Measurements from ENCODE around the gene TRIM42. TPM values are rescaled to one million over a fixed set of nuclear protein-coding genes. Genes with fewer than 3 reads are reported as not detected.

Gene TRIM42
- total and polyA plus RNA-seq, 9 of the 15 experiments (the other 6 are each of a cell fraction or from before 2014, with no cell fraction given) = not detected

DNA sequence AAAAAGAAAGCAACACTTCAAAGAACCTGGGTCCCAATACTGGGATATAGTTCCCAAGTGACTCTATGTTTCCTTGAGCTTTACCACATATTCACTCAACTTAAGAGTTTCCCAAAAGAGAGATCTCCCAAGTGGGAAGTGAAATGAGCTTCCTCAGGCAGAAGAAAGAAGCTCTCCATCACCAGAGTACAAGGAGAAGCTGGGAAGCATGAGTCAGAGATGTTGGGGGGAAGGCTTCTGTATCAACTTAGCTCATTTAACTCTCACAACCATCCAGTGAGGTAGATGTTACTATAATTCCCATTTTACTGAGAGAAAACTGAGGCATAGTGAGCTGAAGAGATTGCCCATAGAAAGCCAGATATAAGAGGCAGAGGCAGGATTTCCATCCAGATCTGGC is 47.0 kb upstream of the TRIM42 start:
- Histone ChIP-seq H3K36me3 (ENCODE audit: control insufficient read depth, insufficient read depth, low read length) (no peaks in the 10 kb centered on the region), H3K4me2 (ENCODE audit: insufficient read depth, low read length) (no peak overlapping the region), H3K27me3 (ENCODE audit: control insufficient read depth in 2 of 2, insufficient read depth in 2 of 2, low read length in 2 of 2) (no peaks in the 10 kb centered on the region), H3K4me1 (replicated peaks in 1 of 2; ENCODE audit: control insufficient read depth in 2 of 2, insufficient read depth in 2 of 2, low read length in 2 of 2) (no peaks in the 10 kb centered on the region), H3K9me1 (ENCODE audit: control insufficient read depth, insufficient read depth, low read length) (no peaks in the 10 kb centered on the region), H3K79me2 (ENCODE audit: control insufficient read depth, insufficient read depth, low read length) (no peaks in the 10 kb centered on the region), H3K9me3 (replicated peaks; ENCODE audit: control insufficient read depth, insufficient read depth, low read depth, low read length) (no peaks in the 10 kb centered on the region), H3K9ac (ENCODE audit: insufficient read depth in 1 of 2, low read depth in 2 of 2, low read length in 2 of 2) (no peak overlapping the region), H4K20me1 (replicated peaks; ENCODE audit: control insufficient read depth, insufficient read depth, low read length) (no peaks in the 10 kb centered on the region), H3K4me3 (no peak overlapping the region), H2AFZ (ENCODE audit: low read depth, low read length) (no peak overlapping the region), H3K27ac (ENCODE audit: extremely low read depth, low read depth, low read length) (no peak overlapping the region)
- ATAC-seq (no peak), DNase-seq (ENCODE audit: extremely low read depth in 1 of 4, low spot score in 3 of 4) (no peak), FAIRE-seq (no peak)
- intact Hi-C loops (cut with micrococcal nuclease) = no loop called here
- ChIA-PET CTCF (ENCODE audit: low intra/inter-chr PET ratio) (no interaction called here), POLR2A (no interaction called here)
- in situ Hi-C loops (cut with MboI) = no loop called here
- no TSS peak for BruUV-seq (replicated peaks)
- TF ChIP-seq SREBF1 (IDR thresholded peaks at IDR 0.05; ENCODE audit: borderline replicate concordance, low read depth, low read length) (no peak), SAFB2 (IDR thresholded peaks at IDR 0.05; ENCODE audit: borderline replicate concordance, low read depth, low read length, severe bottlenecking) (no peak), PHB2 (IDR thresholded peaks at IDR 0.05; ENCODE audit: low read depth) (no peak), ZNF12 (CRISPR knock-in tag; IDR thresholded peaks at IDR 0.05) (no peak), POLR2H (tag; IDR thresholded peaks at IDR 0.05; ENCODE audit: low read depth) (no peak), GATA2 (CRISPR knock-in tag; IDR thresholded peaks at IDR 0.05) (no peak), TRIM24 (IDR thresholded peaks at IDR 0.05) (no peak), IFI16 (CRISPR knock-in tag; IDR thresholded peaks at IDR 0.05) (no peak), KLF13 (tag; IDR thresholded peaks at IDR 0.05; ENCODE audit: borderline replicate concordance, low read depth) (no peak), NR4A1 (CRISPR knock-in tag; IDR thresholded peaks at IDR 0.05) (no peak), NR4A1 (tag; IDR thresholded peaks at IDR 0.05) (no peak)
- TF ChIP-seq, protein P1, sequence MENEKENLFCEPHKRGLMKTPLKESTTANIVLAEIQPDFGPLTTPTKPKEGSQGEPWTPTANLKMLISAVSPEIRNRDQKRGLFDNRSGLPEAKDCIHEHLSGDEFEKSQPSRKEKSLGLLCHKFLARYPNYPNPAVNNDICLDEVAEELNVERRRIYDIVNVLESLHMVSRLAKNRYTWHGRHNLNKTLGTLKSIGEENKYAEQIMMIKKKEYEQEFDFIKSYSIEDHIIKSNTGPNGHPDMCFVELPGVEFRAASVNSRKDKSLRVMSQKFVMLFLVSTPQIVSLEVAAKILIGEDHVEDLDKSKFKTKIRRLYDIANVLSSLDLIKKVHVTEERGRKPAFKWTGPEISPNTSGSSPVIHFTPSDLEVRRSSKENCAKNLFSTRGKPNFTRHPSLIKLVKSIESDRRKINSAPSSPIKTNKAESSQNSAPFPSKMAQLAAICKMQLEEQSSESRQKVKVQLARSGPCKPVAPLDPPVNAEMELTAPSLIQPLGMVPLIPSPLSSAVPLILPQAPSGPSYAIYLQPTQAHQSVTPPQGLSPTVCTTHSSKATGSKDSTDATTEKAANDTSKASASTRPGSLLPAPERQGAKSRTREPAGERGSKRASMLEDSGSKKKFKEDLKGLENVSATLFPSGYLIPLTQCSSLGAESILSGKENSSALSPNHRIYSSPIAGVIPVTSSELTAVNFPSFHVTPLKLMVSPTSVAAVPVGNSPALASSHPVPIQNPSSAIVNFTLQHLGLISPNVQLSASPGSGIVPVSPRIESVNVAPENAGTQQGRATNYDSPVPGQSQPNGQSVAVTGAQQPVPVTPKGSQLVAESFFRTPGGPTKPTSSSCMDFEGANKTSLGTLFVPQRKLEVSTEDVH (IDR thresholded peaks at IDR 0.05; ENCODE audit: low read depth, partially characterized antibody) = no peak
- TF ChIP-seq, protein P2, sequence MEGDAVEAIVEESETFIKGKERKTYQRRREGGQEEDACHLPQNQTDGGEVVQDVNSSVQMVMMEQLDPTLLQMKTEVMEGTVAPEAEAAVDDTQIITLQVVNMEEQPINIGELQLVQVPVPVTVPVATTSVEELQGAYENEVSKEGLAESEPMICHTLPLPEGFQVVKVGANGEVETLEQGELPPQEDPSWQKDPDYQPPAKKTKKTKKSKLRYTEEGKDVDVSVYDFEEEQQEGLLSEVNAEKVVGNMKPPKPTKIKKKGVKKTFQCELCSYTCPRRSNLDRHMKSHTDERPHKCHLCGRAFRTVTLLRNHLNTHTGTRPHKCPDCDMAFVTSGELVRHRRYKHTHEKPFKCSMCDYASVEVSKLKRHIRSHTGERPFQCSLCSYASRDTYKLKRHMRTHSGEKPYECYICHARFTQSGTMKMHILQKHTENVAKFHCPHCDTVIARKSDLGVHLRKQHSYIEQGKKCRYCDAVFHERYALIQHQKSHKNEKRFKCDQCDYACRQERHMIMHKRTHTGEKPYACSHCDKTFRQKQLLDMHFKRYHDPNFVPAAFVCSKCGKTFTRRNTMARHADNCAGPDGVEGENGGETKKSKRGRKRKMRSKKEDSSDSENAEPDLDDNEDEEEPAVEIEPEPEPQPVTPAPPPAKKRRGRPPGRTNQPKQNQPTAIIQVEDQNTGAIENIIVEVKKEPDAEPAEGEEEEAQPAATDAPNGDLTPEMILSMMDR (IDR thresholded peaks at IDR 0.05 in 2 of 3, conservative IDR thresholded peaks at IDR 0.05 in 1 of 3; ENCODE audit: insufficient read depth in 2 of 3, low read depth in 1 of 3, low read length in 3 of 3) = no peak
- TF ChIP-seq, protein P3, sequence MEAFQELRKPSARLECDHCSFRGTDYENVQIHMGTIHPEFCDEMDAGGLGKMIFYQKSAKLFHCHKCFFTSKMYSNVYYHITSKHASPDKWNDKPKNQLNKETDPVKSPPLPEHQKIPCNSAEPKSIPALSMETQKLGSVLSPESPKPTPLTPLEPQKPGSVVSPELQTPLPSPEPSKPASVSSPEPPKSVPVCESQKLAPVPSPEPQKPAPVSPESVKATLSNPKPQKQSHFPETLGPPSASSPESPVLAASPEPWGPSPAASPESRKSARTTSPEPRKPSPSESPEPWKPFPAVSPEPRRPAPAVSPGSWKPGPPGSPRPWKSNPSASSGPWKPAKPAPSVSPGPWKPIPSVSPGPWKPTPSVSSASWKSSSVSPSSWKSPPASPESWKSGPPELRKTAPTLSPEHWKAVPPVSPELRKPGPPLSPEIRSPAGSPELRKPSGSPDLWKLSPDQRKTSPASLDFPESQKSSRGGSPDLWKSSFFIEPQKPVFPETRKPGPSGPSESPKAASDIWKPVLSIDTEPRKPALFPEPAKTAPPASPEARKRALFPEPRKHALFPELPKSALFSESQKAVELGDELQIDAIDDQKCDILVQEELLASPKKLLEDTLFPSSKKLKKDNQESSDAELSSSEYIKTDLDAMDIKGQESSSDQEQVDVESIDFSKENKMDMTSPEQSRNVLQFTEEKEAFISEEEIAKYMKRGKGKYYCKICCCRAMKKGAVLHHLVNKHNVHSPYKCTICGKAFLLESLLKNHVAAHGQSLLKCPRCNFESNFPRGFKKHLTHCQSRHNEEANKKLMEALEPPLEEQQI (IDR thresholded peaks at IDR 0.05) = no peak
- TF ChIP-seq, protein P4, sequence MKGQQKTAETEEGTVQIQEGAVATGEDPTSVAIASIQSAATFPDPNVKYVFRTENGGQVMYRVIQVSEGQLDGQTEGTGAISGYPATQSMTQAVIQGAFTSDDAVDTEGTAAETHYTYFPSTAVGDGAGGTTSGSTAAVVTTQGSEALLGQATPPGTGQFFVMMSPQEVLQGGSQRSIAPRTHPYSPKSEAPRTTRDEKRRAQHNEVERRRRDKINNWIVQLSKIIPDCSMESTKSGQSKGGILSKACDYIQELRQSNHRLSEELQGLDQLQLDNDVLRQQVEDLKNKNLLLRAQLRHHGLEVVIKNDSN (CRISPR knock-in tag; IDR thresholded peaks at IDR 0.05) = no peak

Data from K562 (cell line).